Chondrocyte (in vitro differentiated cells): ENCODE results near the gene CORO2A. TPM values are rescaled to one million over a fixed set of nuclear protein-coding genes. Genes with fewer than 3 reads are reported as not detected.

ENCODE experiments used
- DNase-seq: peaks from one replicate; pipeline ENCODE4 v3.0.0; 2021; ENCODE audit warnings: mixed read lengths, low spot score
- H3K27ac Mint-ChIP-seq: one replicate; pipeline ENCODE4 v1.8.0; 2021; ENCODE audit warnings: mild to moderate bottlenecking, moderate library complexity, mixed read lengths; ENCODE audit not compliant: unreplicated experiment
- H3K27me3 Mint-ChIP-seq: 2 replicates; pipeline ENCODE4 v1.8.0; 2021; ENCODE audit warnings: low read depth, mixed read lengths
- H3K36me3 Mint-ChIP-seq: 2 replicates; pipeline ENCODE4 v1.8.0; 2021; ENCODE audit warnings: low read depth, mixed read lengths
- H3K4me1 Mint-ChIP-seq: 2 replicates; pipeline ENCODE4 v1.8.0; 2021; ENCODE audit warnings: low read depth, mild to moderate bottlenecking, mixed read lengths
- H3K4me3 Mint-ChIP-seq: one replicate; pipeline ENCODE4 v1.8.0; 2021; ENCODE audit warnings: mild to moderate bottlenecking, moderate library complexity, mixed read lengths; ENCODE audit not compliant: unreplicated experiment
- H3K9me3 Mint-ChIP-seq: 2 replicates; pipeline ENCODE4 v1.8.0; 2021; ENCODE audit warnings: low read depth, mixed read lengths
- CTCF ChIP-seq: fragments of 200-600 bp; sonication (generic); IDR thresholded peaks from 2 replicates; pipeline ENCODE4 v1.5.0; 2021; ENCODE audit warnings: antibody characterized with exemption, mild to moderate bottlenecking, moderate library complexity
- total RNA-seq: library from RNA; stranded (reverse); gene quantifications from 3 replicates; pipeline ENCODE4 v1.2.1, GENCODE V29; 2021

Gene CORO2A
- total RNA-seq, 1 donor from 2014 or later, result 10.2 TPM

DNA sequence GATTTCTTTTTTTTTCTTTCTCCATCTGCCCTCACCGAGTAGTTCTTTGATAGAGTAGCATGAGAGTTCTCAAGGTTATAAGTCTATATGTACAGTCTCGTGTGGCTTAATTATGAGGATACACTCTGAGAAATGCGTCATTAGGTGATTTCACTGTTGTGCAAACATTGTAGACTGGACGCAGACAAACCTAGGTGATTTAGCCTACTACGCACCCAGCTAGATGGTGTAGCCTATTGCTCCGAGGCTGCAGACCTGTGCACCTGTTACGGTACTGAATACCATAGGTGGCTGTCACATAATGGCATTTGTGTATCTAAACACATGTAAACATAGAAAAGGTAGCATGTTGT is 26.9 kb upstream of the CORO2A start:
- H3K27ac Mint-ChIP-seq, result peak overlapping the region; percentile 86
- H3K4me1 Mint-ChIP-seq, result peaks cover 67% of the 10 kb centered on the region
- no peaks in the 10 kb centered on the region for H3K9me3 Mint-ChIP-seq
- no peak for TF ChIP-seq CTCF
- no peak overlapping the region for H3K4me3 Mint-ChIP-seq
- no peak for DNase-seq
- H3K27me3 Mint-ChIP-seq, result no peaks in the 10 kb centered on the region
- H3K36me3 Mint-ChIP-seq, result peaks cover 12% of the 10 kb centered on the region

- no peak for TF ChIP-seq CTCF
- DNase-seq, result no peak
- peaks cover 12% of the 10 kb centered on the region for H3K36me3 Mint-ChIP-seq
- no peaks in the 10 kb centered on the region for H3K27me3 Mint-ChIP-seq
- no peaks in the 10 kb centered on the region for H3K9me3 Mint-ChIP-seq
- H3K27ac Mint-ChIP-seq, result peak overlapping the region; percentile 86
- peaks cover 65% of the 10 kb centered on the region for H3K4me1 Mint-ChIP-seq
- peak overlapping the region; percentile 46 for H3K4me3 Mint-ChIP-seq
Measured at GRCh38 chr9:98218562-98219363, 26.3 kb upstream of the CORO2A start.

DNA sequence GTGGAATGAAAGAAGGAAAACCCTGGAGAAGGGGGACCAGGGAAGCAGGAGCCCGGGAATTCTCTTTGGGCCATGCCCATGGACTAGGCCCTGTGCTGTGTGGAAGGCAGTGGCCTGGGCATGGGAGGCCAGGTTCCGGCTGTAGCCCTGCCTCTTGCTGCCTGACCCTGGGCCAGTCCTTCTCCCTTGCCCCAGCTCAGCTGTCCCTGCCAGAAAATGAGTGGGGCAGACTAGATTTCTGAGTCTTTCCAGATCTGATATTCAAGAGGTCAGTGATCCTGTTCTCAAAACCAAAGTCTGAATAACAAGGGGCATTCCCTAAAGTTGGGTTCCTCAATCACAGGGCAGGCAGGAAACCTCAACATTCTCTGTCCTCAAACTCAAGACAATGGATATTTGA is 24.8 kb upstream of the CORO2A start:
- Mint-ChIP-seq H3K4me1 (peaks cover 50% of the 10 kb centered on the region), H3K9me3 (no peaks in the 10 kb centered on the region), H3K36me3 (peaks cover 20% of the 10 kb centered on the region), H3K4me3 (no peak overlapping the region), H3K27ac (peak overlapping the region; percentile 57), H3K27me3 (no peaks in the 10 kb centered on the region)
- no peak for DNase-seq
- no peak for TF ChIP-seq CTCF

DNA sequence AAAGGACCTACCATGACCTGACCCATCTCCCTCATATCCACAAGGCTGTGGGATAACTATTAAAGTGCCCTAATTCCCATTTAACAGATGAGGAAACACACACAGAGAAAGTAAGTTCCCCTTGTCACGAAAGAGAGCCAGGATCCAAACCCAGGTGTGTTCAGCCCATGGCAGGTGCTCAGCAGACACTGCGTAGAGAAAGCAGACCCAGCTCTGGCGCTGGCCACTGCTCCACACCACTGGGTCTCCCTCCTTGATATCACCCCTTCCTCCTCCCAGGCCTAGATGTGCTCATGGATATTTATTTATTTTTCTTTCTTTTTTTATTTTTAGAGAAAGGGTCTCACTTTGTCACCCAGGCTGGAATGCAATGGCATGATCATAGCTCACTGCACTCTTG is 24.0 kb upstream of the CORO2A start:
- Mint-ChIP-seq H3K4me1 (peaks cover 41% of the 10 kb centered on the region), H3K9me3 (no peaks in the 10 kb centered on the region), H3K27ac (no peak overlapping the region), H3K36me3 (peaks cover 20% of the 10 kb centered on the region), H3K4me3 (no peak overlapping the region), H3K27me3 (no peaks in the 10 kb centered on the region)
- no peak for DNase-seq
- TF ChIP-seq CTCF, result no peak

DNA sequence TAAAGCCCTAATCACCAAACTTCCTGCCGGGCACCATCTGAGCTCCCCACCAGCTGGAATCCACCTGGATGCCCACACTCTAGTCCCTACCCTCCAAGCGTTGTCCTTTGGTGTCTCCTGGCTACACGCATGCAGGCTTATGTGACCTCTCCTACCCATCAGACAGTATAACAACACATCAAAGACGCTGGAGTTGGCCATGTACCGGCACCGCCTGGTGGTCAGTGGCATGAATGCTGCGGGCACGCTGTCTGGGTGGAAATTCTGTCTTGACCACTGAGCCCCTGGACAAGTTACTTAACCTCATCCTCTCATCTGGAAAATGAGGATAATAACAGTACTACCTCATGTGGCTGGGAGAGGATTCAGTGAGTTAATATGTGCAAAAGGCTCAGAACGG is 23.4 kb upstream of the CORO2A start:
- H3K9me3 Mint-ChIP-seq, result no peaks in the 10 kb centered on the region
- no peaks in the 10 kb centered on the region for H3K27me3 Mint-ChIP-seq
- peak; percentile 71 for TF ChIP-seq CTCF
- H3K4me1 Mint-ChIP-seq, result peaks cover 39% of the 10 kb centered on the region
- H3K36me3 Mint-ChIP-seq, result peaks cover 19% of the 10 kb centered on the region
- peak overlapping the region; percentile 79 for H3K27ac Mint-ChIP-seq
- no peak overlapping the region for H3K4me3 Mint-ChIP-seq
- no peak for DNase-seq
